ENCODE data around the gene RNF144B.
"Not testable (repeated sequence)": the region's sequence is repeated elsewhere in the genome, so short reads cannot be mapped to it uniquely, and the experiment has no call there.

Gene RNF144B

DNA sequence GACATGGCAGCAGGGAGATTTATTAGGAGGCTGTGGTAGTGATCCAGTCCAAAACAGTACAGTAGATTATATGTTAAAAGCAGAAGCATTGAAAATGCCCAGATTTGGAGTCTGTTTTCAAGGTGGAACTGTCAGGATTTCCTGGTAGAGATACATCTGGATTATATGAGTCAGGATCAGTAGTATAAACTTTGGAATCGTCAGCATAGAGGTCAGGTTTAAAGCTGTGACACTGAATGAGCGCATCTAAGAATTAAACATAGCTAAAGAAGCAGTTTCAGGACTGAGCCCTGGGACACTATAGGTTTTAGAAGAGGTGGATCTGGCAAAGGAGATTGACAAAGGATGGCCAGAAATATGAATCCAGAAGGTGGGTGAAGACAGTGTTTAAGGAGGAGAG, 60.4 kb downstream of the RNF144B start:
- DNase-seq = no peak

DNA sequence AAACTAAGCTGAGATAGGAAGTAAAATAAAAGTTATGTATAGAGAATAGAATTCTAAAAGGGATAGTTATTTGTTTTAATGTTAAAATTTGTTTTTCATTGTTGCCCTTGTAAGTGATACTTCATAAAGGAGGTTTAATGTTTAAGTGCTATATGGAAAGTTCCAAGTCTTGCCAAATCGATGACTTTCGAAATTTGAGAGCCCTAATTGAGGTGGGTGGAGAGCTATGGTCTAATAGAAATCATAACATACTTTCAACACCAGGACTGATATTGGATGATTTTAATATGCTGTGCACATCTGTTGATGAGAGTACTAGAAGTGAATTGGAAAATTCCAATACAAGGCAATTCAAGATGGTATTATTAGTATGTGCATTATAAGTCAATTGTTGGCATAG, 64.6 kb downstream of the RNF144B start:
- no peak for DNase-seq

DNA sequence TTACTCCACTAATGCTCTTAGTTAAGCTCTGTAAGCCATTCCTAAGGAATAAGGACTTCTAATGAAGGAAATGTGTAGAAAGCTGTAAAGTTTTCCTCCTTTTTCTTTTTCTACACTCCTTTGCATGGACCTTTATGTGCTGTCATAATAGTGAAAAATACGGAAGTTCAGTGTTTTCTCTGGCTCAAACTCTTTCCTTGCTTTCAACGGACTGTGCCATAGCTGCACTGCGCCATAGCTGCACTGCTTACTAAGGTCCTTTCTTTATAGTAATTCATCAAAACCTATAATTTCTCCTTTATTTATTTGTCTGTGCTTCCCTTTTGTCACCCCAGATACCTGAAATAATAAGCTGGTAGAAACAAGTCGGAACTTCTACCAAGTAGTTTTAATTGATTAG, 67.3 kb downstream of the RNF144B start:
- DNase-seq = no peak

DNA sequence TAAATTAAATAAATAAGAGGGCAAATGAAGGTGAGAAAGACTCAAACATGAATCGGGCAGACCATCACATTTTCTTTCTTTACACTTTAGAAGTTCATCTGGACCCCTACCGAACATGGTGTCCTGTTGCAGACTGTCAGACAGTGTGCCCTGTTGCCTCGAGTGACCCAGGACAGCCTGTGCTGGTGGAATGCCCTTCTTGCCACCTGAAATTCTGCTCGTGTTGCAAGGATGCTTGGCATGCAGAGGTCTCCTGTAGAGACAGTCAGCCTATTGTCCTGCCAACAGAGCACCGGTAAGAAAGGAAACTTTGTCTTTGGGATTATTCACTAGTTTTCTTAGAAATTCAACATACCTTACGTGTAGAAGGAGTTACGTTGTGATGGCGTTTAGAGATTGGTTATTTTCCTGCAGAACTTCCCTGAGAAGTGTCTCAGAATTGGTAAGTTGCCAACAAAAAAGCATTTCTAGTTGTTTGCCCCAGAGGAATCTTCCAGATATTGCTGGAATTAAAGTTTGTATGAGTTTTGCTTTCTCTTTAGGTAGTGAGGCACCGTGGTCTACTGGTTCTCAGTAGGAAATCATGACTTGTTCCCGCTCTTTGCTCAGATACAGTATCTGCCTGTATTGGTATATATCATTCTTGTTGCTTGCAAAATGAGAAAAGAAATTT, 70.1 kb downstream of the RNF144B start:
- no peak for DNase-seq

DNA sequence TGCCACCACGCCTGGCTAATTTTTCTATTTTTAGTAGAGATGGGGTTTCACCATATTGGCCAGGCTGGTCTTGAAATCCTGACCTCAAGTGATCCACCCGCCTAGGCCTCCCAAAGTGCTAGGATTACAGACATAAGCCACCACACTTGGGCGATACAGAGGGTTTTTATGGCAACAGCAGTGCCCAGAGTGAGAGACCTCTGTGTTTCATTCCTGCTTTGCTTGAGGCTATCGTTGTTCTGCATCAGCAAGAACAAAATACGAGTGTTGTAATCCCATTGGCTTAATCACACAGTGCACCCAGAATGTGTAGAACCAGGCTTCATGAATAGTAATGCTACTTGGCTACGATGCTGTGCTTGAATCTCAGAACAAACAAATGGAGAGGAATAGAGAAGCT, 70.9 kb downstream of the RNF144B start:
- not testable (repeated sequence) for DNase-seq

DNA sequence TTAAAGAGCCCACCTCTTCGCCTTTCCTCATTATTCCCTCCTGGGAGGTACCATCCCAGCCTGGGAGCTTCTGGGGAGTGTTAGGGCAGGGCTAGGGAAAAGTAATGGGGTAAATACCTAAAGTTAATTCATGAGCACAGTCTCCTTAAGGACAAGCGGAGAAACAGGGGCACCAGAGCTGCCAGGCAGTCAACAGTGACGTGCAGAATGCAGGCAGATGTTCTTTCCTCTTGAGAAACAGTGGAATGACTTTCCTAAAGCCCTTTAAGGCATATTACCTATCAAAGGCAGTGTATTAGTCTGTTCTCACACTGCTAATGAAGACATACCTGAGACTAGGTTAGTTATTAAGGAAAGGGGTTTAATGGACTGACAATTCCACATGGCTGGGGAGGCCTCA, 76.3 kb downstream of the RNF144B start:
- DNase-seq = no peak

DNA sequence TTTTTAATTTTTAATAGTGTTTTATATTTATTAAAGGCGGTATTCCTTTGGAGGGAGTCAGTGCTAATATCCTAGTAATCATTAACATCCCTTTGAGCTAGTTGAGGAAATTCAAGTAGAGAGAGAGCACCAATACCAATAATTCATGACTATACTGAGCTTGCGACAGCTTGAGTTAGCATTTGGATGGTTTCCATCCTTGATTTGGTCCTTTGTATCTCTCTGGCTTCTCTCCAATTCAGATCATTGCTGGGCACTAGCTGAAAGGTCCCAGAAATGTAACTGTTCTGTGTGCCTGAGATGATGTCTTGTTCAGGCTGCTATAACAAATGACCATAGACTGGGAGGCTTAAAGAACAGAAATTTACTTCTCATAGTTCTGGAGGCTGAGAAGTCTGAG, 77.0 kb downstream of the RNF144B start:
- no peak for DNase-seq

DNA sequence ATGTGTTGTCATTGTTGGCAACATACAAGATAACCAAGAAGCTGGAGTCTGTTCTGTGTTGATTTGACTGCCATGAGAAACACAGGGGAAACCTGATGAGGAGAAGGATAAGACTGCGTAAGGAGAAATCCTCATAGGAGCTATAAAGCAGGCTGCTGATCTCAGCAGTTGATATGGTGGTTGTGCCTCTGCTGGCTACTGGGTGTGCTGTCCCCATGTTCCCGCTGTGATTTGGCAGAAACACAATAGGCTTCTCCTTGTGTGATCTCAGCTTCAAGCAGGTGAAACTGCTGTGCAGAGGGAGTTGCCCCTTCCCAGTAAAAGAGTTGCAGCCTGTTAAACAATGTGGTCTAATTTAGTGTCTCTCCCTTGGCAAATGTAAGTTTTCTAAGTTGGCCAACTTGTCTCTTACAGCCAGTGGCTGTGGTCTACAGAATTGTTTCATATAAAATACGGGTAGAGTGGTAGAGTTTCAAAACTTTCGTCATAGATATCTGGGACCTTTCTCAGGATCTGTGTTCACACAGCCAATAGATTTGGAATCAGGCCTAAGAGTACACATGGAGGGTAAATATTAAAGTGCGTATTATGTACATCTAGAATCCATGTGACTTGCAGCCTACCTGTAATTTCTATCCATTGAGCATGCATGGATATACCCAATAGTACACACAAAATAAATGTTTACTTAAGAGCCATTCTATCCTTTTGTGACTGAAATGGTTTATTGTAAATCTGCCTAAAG, 78.4 kb downstream of the RNF144B start:
- no peak for DNase-seq

DNA sequence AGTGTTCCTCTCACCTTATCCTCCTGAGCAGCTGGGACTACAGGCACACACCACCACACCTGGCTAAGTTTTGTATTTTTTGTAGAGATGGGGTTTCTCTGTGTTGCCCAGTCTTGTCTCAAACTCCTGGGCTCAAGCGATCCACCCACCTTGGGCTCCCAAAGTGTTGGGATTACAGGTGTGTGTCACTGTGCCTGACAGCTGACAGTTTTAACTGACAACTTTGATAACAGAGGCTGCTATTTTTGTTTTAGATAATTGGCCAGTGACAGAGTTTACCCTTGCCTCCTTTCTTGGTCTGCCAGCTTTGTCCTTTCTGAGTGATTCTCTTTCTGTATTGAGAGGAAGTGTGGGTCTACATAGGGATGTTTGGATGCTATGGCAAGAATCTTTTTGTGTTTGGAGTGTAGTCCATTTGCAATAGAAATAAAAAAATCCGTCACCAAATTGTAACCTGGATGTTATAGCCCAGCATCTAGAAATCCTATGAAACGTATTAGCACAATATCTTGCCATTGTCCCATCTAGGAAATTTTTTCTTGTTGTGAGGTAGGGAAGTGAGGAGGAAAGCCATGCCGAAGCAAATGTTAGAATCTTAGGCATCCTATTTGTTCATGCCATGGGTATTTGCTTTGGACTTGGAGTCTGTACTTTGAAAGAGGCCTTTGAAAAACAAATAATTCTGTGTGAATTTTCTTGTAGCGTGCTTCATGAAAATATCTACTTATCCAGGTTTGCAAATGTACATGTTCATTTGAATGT, 80.8 kb downstream of the RNF144B start:
- no peak for DNase-seq

DNA sequence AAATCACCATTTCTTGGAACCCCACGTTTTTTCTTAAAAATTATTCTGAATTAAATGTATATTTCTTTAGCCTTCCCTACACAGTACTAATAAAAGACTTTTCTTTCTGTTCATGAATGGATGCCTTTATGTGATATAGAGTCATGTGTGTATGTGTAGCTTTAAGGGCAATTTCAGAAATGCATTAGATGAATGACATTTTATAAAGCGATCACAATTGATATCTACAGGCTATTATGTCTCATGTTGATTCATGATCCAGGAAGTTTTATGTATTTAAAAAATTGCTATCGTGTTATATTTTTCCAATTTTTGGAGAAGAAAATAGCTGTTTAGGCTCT, 81.3 kb downstream of the RNF144B start:
- DNase-seq = no peak

DNA sequence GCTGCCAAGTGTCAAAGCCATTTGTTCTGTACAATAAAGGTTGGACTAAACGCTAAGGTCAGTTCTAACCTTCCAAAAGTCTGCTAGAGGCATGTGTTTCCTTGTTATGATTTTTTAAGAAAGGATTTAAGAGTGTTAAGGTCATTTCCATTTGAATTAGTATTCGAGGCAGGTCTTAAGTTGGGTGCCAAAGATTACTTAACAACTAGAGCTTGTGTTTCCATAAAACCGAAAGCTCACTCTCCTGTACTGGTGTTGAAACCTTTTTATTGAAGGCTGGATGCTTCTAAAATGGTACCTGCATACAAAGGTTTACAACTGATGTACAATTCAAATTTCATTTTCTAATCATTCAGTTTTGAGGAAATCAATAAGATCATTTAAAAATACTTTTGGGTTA, 82.4 kb downstream of the RNF144B start:
- DNase-seq = no peak

DNA sequence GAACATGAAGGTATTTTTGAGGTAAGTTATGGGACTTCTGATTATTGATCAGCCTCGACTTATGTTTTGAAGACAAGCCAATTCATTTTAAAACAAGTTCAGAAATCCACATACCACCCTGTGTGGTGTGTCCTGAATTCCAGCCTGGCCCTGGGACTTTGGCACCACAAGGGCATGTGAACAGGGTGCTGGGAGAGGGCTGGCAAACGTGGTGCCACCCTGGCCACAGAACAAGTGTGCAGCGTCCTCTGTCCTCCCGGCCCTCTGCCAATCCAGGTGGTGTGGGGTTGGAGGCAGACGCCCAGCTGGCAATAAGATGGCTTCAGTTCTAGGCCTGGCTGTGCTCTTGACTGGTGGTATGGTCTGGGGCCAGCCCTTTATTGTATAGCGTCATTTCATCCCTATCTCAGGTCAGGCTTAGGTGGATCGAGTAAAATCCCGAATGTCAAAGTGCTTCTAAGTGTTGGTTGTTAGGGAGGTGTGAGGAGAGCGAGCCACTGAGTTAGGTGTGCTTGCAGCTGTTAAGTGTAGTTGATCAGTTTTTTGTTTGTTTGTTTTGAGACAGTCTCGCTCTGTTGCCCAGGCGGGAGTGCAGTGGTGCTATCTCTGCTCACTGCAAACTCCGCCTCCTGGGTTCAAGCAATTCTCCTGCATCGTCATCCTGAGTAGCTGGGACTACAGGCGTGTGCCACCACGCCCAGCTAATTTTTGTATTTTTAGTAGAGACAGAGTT, 84.2 kb downstream of the RNF144B start:
- no peak for DNase-seq

DNA sequence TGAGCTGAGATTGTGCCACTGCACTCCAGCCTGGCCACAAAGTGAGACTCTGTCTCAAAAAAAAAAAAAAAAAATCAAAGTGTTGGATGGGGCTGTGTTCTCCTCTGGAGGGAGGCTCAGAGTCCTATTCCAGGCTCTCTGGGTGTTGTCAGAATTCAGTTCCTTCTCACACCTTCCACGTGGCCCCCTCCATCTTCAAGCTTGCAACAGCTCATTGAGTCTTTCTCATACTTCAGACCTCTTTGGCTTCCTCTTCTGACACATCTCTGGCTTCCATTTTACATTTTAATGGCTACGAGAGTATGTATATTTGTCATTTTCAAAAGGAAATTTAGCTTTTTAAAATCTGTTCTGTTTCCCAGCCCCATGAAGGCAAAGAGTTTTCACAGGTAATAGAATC, 85.8 kb downstream of the RNF144B start:
- no peak for DNase-seq

DNA sequence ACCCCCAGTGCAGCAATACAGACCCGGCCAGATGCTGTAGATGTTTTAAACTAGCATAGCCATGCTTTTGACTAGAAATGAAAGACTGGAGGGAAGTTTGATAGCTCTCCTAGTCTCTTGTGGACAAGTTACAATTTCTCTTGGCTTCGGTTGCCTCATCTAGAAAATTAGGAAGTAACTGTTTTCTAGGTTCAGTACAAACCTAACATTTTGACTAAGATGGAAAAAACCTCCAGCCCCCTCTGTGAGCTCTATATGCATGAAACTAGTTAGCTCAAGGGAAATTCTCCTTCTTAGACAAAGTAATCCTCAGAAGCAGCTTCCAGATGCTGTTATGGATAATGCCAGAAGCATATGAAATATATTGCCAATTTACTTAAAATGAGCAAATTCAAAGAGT, 86.6 kb downstream of the RNF144B start:
- no peak for DNase-seq

DNA sequence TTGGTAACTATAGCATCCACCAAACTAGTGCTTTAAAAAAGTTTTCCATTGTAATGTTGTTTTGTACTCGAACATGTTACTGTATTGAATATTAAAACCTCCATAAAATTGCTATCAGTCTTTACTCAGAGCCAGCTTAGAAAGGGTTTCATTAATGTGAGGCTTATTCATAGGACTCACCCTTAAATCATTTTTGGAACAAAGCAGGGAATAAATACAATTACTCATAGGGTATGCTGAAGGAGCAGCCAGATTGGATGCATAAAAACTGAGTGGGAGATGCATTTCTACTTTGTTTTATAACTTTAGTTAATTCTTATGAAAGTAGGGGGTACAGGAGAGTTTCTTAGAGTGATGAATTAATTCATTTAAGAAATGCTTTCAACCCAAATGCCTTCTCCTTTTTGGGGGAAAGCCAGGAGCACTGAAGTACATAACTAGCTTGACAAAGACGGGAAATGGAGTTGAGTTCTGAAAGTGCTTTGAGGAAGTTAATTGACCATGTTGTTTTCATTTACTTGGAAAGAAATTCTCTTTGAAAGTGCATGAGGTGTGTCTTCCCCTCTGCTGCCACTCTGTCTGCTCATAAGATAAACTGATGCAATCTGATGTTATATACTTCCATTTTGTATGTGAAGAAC, 90.3 kb downstream of the RNF144B start:
- DNase-seq = no peak

DNA sequence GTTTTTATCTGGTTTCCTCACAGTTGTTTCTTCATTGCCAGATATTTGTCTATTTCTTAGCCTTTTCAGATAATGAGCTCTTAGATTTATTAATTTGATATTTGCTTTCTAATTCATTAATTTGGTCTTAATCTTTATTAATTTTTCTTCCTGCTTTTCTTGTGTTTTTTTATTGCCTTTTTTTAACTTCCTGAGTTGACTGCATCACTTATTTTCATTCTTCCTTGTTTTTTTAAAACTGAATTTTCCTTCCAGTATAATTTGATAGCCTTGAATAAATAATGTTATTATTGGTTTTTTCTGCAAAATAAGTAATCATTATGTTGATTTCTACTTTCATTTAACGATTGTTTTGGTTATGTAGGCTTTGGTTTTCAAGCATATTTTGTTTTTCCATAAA, 91.5 kb downstream of the RNF144B start:
- DNase-seq = no peak

DNA sequence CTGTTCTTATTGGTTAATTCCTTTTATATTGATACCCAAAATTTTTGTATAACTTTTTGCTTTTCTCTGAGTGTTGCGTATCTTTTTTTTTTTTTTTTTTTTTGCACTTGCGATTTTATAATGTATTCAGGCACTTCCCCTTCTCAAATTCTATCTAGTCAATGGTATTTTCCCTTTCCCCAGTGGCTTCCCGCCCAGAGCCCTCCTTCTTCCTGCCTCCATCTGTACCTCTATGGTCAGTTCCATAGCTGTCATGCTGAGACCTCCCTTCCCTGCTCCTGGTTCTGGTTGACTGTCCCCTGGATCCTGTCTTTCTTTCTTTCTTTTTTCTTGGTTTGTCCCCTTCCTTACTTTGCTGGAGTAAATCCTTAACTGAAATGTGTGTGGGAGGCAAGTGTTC, 94.7 kb downstream of the RNF144B start:
- no peak for DNase-seq

DNA sequence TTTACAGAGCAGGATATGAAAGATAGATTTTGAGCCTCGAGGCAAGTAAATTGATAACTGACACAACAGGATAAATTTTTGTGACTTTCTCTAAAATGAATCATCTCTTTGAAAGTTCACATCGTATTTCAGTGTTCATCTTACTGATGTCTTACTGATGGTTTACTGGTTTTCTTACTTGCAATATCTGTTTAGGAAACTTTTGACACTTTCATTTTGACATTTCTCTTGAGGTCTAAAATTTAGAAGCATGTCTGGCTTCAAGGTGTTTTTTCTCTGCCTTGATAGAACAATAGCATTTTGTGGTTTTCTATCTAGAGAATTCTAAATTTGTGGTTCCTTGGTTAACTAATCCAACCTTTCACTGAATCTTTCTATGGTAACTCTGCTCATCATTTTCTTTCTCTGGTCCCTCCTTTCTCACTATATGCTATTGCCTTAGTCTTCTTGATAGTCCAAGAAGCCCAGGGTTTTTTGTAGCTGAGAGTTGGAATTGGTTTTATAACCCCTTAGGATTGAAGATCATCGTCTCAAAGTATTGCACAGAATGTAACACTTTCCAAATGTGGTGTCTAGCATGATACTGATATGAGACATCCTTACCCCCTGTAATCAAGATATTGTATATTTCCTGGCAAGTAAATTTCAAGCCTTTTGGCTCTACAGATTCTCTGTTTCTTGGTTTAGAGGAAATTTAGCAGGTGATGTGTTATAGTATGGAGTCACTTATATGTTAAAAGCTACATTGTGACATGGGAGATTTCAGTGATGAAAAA, 98.7 kb downstream of the RNF144B start:
- DNase-seq = no peak

DNA sequence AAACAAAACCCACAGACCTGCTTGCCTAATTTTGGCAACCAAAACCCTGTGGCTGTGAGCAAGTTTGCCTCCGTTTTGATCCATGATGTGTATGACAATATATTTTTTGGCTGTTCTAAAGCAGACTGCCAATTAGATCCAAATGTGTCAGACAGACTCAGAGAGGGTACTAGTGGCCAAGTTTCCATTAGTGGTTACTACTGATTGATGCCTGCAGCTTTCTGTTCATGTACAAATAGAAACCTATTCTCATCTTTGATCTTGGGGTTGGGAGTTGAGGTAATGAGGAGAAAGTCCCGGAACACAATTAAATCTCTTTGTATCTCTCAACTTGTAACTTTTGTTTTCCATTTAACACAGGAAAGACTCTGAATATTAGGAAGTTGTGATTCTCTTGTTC, 100.9 kb downstream of the RNF144B start:
- DNase-seq = no peak

DNA sequence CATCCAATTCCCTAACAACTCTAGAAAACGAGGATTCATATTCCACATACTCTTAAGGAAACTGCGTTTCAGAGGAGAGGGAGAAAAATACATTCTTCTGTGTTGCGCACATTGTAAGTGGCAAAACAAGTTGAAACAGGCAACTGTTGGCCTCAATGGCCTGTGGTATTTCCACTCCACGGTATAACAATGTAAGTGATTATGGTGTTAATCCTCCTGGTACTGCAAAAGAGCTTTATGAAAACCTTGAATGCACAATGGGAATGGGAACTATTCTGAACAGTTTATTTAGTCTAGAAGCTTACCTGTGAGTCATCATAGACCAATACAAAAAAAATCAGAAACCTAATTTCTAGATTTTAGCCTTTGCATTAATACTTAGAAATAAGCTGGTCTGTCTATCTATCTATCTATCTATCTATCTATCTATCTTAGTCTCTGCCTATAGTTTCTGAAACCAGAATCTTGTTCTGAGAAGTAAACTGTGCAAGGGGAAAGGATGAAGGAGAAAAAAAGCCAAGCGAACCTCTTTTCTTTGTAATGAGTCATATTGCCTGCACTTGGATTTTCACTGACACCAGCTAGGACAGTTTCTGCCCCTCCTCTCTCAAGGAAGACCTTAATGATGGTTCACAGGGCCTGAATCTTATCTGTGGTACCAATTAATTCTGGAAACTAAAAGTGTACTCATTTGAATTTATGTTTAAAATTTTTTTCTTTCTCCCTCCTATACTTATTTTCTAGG, 101.5 kb downstream of the RNF144B start:
- no peak for DNase-seq

DNA sequence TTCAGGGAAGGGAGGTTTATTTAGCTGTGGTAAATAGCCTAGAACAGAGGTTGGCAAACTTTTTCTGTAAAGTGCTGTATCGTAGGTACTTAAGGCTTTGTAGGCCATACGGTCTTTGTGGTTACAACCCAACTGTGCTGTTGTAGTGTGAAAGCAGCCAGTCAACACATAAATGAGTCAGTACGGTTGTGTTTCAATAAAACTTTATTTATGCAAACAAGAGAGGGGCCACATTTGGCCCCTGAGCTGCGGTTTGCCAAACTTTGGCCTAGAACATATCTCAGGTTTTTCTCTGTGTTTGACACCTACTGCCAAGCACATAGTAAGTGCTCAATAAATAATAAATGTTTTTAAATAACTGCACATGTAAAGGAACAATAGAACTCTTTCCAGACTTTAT, 102.2 kb downstream of the RNF144B start:
- no peak for DNase-seq

Data from T-helper 9 cell (primary cell).